Gastroesophageal sphincter (tissue), 4 donors: ENCODE results near the gene DEK. TPM values are rescaled to one million over a fixed set of nuclear protein-coding genes. Genes with fewer than 3 reads are reported as not detected.

Experiments used
- ATAC-seq: fragments of 150-250 bp; one replicate; pipeline ENCODE4 v1.9.1; 2016; ENCODE audit warnings: mild to moderate bottlenecking, moderate library complexity
- H3K27ac ChIP-seq, 4 donors: fragments of 200-600 bp; sonication (generic) in 3 of 4; 1 replicate in 3 of 4; 2 replicates in 1 of 4; pipeline ENCODE4 v1.5.1; 2016 to 2019
- H3K27me3 ChIP-seq: fragments of 200-600 bp; sonication (generic); one replicate; pipeline ENCODE4 v1.5.1; 2019
- H3K36me3 ChIP-seq, 2 donors: fragments of 200-600 bp; sonication (generic); one replicate each; pipeline ENCODE4 v1.5.1; 2019; ENCODE audit warnings: control low read depth in 1 of 2
- H3K4me1 ChIP-seq, 3 donors: fragments of 200-600 bp; sonication (generic); 1 replicate in 2 of 3; 2 replicates in 1 of 3; pipeline ENCODE4 v1.5.1; 2016 to 2019; ENCODE audit warnings: control low read depth in 2 of 3
- H3K4me3 ChIP-seq, 2 donors: fragments of 200-600 bp; sonication (generic); one replicate each; pipeline ENCODE4 v1.5.1; 2019; ENCODE audit warnings: mild to moderate bottlenecking in 1 of 2, moderate library complexity in 1 of 2
- H3K9me3 ChIP-seq, 3 donors: fragments of 200-600 bp; sonication (generic); one replicate each; pipeline ENCODE4 v1.5.1; 2017 to 2019; ENCODE audit warnings: control low read depth in 2 of 3
- CTCF ChIP-seq, 4 experiments: fragments of 200-600 bp in 2 of 4; fragments of 450-650 bp in 2 of 4; sonication (generic) in 1 of 4; IDR thresholded peaks; one replicate each; pipeline ENCODE4 v1.5.1; 2017 to 2019; ENCODE audit warnings: antibody characterized with exemption in 4 of 4, mild to moderate bottlenecking in 2 of 4, moderate library complexity in 2 of 4
- EP300 ChIP-seq: sonication (generic); formaldehyde crosslinking; IDR thresholded peaks from one replicate; pipeline ENCODE4 v1.6.1; 2017; ENCODE audit warnings: antibody characterized with exemption, mild to moderate bottlenecking
- POLR2A ChIP-seq, 2 donors: fragments of 450-650 bp; IDR thresholded peaks; one replicate each; pipeline ENCODE4 v1.6.1; 2017; ENCODE audit warnings: antibody characterized with exemption in 2 of 2, mild to moderate bottlenecking in 2 of 2, moderate library complexity in 1 of 2
- POLR2AphosphoS5 ChIP-seq: sonication (generic); formaldehyde crosslinking; IDR thresholded peaks from one replicate; pipeline ENCODE4 v1.6.1; 2017; ENCODE audit warnings: antibody characterized with exemption
- WGBS, 2 donors: methylation state at CpG; one replicate each; pipeline ENCODE4 v1.1.5; 2018; ENCODE audit warnings: low coverage in 1 of 2; 5-methylcytosine and 5-hydroxymethylcytosine counted together
- total RNA-seq, 4 donors: library from RNA; depleted of rRNA; stranded (reverse); fragments of >200 nt; gene quantifications; one replicate each; pipeline ENCODE4 v1.1.0, GENCODE V29; 2016

Gene DEK
- total RNA-seq, 4 donors from 2014 or later: 162 to 186 (median 177) TPM

GRCh38 chr6:18262702-18263417 is 1.5 kb downstream of the DEK start:
- ATAC-seq: no peak
- Histone ChIP-seq H3K9me3 (no peaks in the 10 kb centered on the region), H3K27me3 (peaks cover 3% of the 10 kb centered on the region), H3K27ac (peak overlapping the region in 3 of 4 donors; percentile 93 to 99 (median 99)), H3K4me1 (peaks cover 0 to 63% (median 15%) of the 10 kb centered on the region in 3 donors), H3K36me3 (peaks cover 0 to 4% of the 10 kb centered on the region in 2 donors), H3K4me3 (peak overlapping the region; percentile 63 to 96)
- TF ChIP-seq POLR2A (IDR thresholded peaks at IDR 0.05) (no peak), POLR2AphosphoS5 (no peak), CTCF (IDR thresholded peaks at IDR 0.05) (no peak), EP300 (no peak)
- WGBS, 2 donors: 5 to 10% methylated on average over 17 to 18 of the region's 18 CpGs

- ATAC-seq: no peak
- Histone ChIP-seq H3K27ac (no peak overlapping the region), H3K4me1 (peaks cover 0 to 63% (median 15%) of the 10 kb centered on the region in 3 donors), H3K27me3 (peaks cover 3% of the 10 kb centered on the region), H3K9me3 (no peaks in the 10 kb centered on the region), H3K36me3 (peaks cover 0 to 13% of the 10 kb centered on the region in 2 donors), H3K4me3 (no peak overlapping the region)
- TF ChIP-seq EP300 (no peak), POLR2A (IDR thresholded peaks at IDR 0.05) (no peak), POLR2AphosphoS5 (no peak), CTCF (IDR thresholded peaks at IDR 0.05) (no peak)
- 59 to 72% methylated on average over 6 of the region's 6 CpGs for WGBS, 2 donors
Observed at GRCh38 chr6:18261877-18262276, 2.5 kb downstream of the DEK start.

GRCh38 chr6:18260448-18261106 is 3.8 kb downstream of the DEK start:
- Histone ChIP-seq H3K4me1 (peaks cover 0 to 63% (median 15%) of the 10 kb centered on the region in 3 donors), H3K27ac (no peak overlapping the region), H3K27me3 (no peaks in the 10 kb centered on the region), H3K9me3 (no peaks in the 10 kb centered on the region), H3K36me3 (peaks cover 0 to 26% of the 10 kb centered on the region in 2 donors), H3K4me3 (no peak overlapping the region)
- 55 to 58% methylated on average over 3 to 4 of the region's 4 CpGs for WGBS, 2 donors
- TF ChIP-seq CTCF (IDR thresholded peaks at IDR 0.05): no peak
- no peak for TF ChIP-seq EP300
- no peak for TF ChIP-seq POLR2AphosphoS5
- no peak for TF ChIP-seq POLR2A (IDR thresholded peaks at IDR 0.05)
- no peak for ATAC-seq

GRCh38 chr6:18259675-18260447 is 4.5 kb downstream of the DEK start:
- H3K36me3 ChIP-seq: peaks cover 0 to 34% of the 10 kb centered on the region in 2 donors
- no peak for TF ChIP-seq POLR2A (IDR thresholded peaks at IDR 0.05)
- no peak for TF ChIP-seq EP300
- no peak for TF ChIP-seq POLR2AphosphoS5
- no peak for TF ChIP-seq CTCF (IDR thresholded peaks at IDR 0.05)
- 77 to 85% methylated on average over 3 of the region's 4 CpGs for WGBS, 2 donors
- H3K9me3 ChIP-seq: no peaks in the 10 kb centered on the region
- H3K4me3 ChIP-seq: no peak overlapping the region
- no peak overlapping the region for H3K27ac ChIP-seq
- peaks cover 0 to 60% (median 15%) of the 10 kb centered on the region in 3 donors for H3K4me1 ChIP-seq
- no peaks in the 10 kb centered on the region for H3K27me3 ChIP-seq
- no peak for ATAC-seq
